Islet of Langerhans (tissue), 1 donor: ENCODE data around the gene RBM38.

Experiments used
- FAIRE-seq: peaks from one replicate; lab custom pipeline; 2011; peaks lifted over from hg19 to GRCh38; lab: Jason Lieb, UNC

The RBM38 gene

GRCh38 chr20:57456116-57456515 lies 64.9 kb downstream of the RBM38 start:
- FAIRE-seq = no peak

- FAIRE-seq = no peak
Observed at GRCh38 chr20:57457243-57458095, 66.3 kb downstream of the RBM38 start.

- no peak for FAIRE-seq
Observed at GRCh38 chr20:57458400-57459160, 67.4 kb downstream of the RBM38 start.
